Lung (tissue), 12 donors: ENCODE data around the gene DOCK3. TPM values are rescaled to one million over a fixed set of nuclear protein-coding genes. Genes with fewer than 3 reads are reported as not detected.

Experiments used
- ATAC-seq: fragments of 200-7000 bp; cut with Tn5 transposase; one replicate; pipeline ENCODE4 v1.9.1; 2020; ENCODE audit warnings: moderate number of reproducible peaks; ENCODE audit not compliant: insufficient read depth, low FRiP score
- DNase-seq, 3 donors: peaks; one replicate each; pipeline ENCODE4 v3.0.0-alpha.2; 2013 to 2017
- H3K27ac ChIP-seq, 2 donors: one replicate each; pipeline ENCODE4 v1.5.1; 2013; ENCODE audit warnings: mild to moderate bottlenecking in 2 of 2, moderate library complexity in 2 of 2, control low read depth in 1 of 2, inconsistent platforms in 1 of 2, low read depth in 1 of 2, low read length in 1 of 2
- H3K27me3 ChIP-seq, 3 donors: one replicate each; pipeline ENCODE4 v1.5.1; 2013; ENCODE audit warnings: low read length in 2 of 3; ENCODE audit not compliant: control insufficient read depth in 3 of 3, insufficient read depth in 3 of 3
- H3K36me3 ChIP-seq, 4 donors: one replicate each; pipeline ENCODE4 v1.5.1; 2013; ENCODE audit warnings: low read length in 4 of 4, mild to moderate bottlenecking in 1 of 4, moderate library complexity in 1 of 4; ENCODE audit not compliant: control insufficient read depth in 4 of 4, insufficient read depth in 4 of 4
- H3K4me1 ChIP-seq, 5 donors: one replicate each; pipeline ENCODE4 v1.5.1; 2013; ENCODE audit warnings: low read length in 5 of 5, mild to moderate bottlenecking in 2 of 5, moderate library complexity in 1 of 5; ENCODE audit not compliant: control insufficient read depth in 5 of 5, insufficient read depth in 5 of 5
- H3K4me3 ChIP-seq: one replicate; pipeline ENCODE4 v1.5.1; 2013; ENCODE audit warnings: mild to moderate bottlenecking, control low read depth, moderate library complexity
- H3K9ac ChIP-seq, 2 donors: one replicate each; pipeline ENCODE4 v1.5.1; 2013; ENCODE audit warnings: low read length in 2 of 2, control low read depth in 1 of 2; ENCODE audit not compliant: insufficient read depth in 1 of 2
- H3K9me3 ChIP-seq, 4 donors: one replicate each; pipeline ENCODE4 v1.5.1; 2013; ENCODE audit warnings: low read length in 3 of 4, mild to moderate bottlenecking in 1 of 4, moderate library complexity in 1 of 4; ENCODE audit not compliant: control insufficient read depth in 4 of 4, insufficient read depth in 3 of 4
- WGBS, 2 donors: extraction: QIAGEN DNeasy Blood & Tissue Kit; methylation state at CpG; one replicate each; pipeline ENCODE4 v1.1.7; 2013; 5-methylcytosine and 5-hydroxymethylcytosine counted together
- polyA plus RNA-seq, 2 donors: library from polyadenylated mRNA; stranded (reverse); fragments of 200-250 nt; gene quantifications; one replicate each; pipeline ENCODE4 v1.2.1, GENCODE V29; 2013
- total RNA-seq, 2 donors: library from RNA; depleted of rRNA in 1 of 2; stranded (reverse); fragments of >200 nt in 1 of 2; gene quantifications; one replicate each; pipeline ENCODE4 v1.2.1, GENCODE V29; 2014 to 2021
- TF ChIP-seq, protein P1 (sequence below): IDR thresholded peaks from 2 replicates; pipeline ENCODE4 v1.5.1; 2012; ENCODE audit warnings: mild to moderate bottlenecking; ENCODE audit errors: control extremely low read depth, extremely low read depth
- donor health status: control.
- donor health status: control.
- donor health status: Bipolar disorder and iron deficiency.
- donor health status: healthy.
- donor health status: DM: yes; HTN: yes; CAD: no.

The DOCK3 gene
- total and polyA plus RNA-seq, 4 donors = 0.06 to 1.4 (median 0.34) TPM

DNA sequence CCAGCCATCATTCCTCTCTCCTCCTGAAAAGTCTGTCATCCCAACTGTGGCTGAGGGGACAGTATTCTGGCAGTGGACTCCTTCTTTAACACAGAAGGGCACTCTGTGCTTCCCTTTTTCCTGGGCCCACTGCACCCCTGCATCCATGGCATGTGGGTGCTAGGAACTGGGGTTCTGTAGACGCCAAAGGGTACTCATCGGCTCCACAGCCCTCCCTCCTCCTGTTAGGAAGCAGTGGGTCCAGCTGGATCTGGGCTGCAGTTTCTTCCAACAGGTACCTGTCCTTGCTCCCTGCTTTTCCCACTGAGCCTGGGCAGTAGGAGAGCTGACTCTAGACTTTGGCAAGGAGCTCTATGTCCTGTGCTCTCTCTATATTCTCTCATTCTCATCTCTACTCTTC lies 704.0 kb downstream of the DOCK3 start:
- 69 to 86% methylated on average over 2 of the region's 2 CpGs for WGBS, 2 donors
- no peak for ATAC-seq
- DNase-seq = no peak
- Histone ChIP-seq H3K36me3 (no peaks in the 10 kb centered on the region), H3K9me3 (no peaks in the 10 kb centered on the region), H3K4me3 (no peak overlapping the region), H3K4me1 (peaks cover 0 to 5% (median 0%) of the 10 kb centered on the region in 5 donors), H3K9ac (no peak overlapping the region), H3K27me3 (no peaks in the 10 kb centered on the region), H3K27ac (no peak overlapping the region)
- TF ChIP-seq, protein P1, sequence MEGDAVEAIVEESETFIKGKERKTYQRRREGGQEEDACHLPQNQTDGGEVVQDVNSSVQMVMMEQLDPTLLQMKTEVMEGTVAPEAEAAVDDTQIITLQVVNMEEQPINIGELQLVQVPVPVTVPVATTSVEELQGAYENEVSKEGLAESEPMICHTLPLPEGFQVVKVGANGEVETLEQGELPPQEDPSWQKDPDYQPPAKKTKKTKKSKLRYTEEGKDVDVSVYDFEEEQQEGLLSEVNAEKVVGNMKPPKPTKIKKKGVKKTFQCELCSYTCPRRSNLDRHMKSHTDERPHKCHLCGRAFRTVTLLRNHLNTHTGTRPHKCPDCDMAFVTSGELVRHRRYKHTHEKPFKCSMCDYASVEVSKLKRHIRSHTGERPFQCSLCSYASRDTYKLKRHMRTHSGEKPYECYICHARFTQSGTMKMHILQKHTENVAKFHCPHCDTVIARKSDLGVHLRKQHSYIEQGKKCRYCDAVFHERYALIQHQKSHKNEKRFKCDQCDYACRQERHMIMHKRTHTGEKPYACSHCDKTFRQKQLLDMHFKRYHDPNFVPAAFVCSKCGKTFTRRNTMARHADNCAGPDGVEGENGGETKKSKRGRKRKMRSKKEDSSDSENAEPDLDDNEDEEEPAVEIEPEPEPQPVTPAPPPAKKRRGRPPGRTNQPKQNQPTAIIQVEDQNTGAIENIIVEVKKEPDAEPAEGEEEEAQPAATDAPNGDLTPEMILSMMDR = no peak

GRCh38 chr3:51379301-51379700 lies 704.6 kb downstream of the DOCK3 start:
- no peaks in the 10 kb centered on the region for H3K9me3 ChIP-seq
- H3K27ac ChIP-seq = no peak overlapping the region
- ATAC-seq = no peak
- no peaks in the 10 kb centered on the region for H3K27me3 ChIP-seq
- TF ChIP-seq, protein P1 = no peak
- H3K36me3 ChIP-seq = peaks cover 0 to under 1% (median 0%) of the 10 kb centered on the region in 4 donors
- DNase-seq = no peak
- H3K4me3 ChIP-seq = no peak overlapping the region
- H3K4me1 ChIP-seq = peaks cover 0 to 10% (median 0%) of the 10 kb centered on the region in 5 donors
- no peak overlapping the region for H3K9ac ChIP-seq
- 28 to 51% methylated on average over 8 of the region's 8 CpGs for WGBS, 2 donors

GRCh38 chr3:51379746-51380455 lies 705.2 kb downstream of the DOCK3 start:
- Histone ChIP-seq H3K4me1 (peaks cover 0 to 10% (median 0%) of the 10 kb centered on the region in 5 donors), H3K4me3 (no peak overlapping the region), H3K27ac (no peak overlapping the region), H3K9me3 (no peaks in the 10 kb centered on the region), H3K36me3 (peaks cover 0 to 6% (median 0%) of the 10 kb centered on the region in 4 donors), H3K27me3 (no peaks in the 10 kb centered on the region), H3K9ac (no peak overlapping the region)
- no peak for ATAC-seq
- WGBS, 2 donors = 58 to 74% methylated on average over 8 of the region's 8 CpGs
- DNase-seq = no peak
- TF ChIP-seq, protein P1 = no peak
